ENCODE measurements around the gene SH3PXD2B. TPM values are rescaled to one million over a fixed set of nuclear protein-coding genes. Genes with fewer than 3 reads are reported as not detected.

Gene SH3PXD2B
- total and polyA plus RNA-seq, 10 of the 15 experiments (the other 5 are each of a cell fraction or from before 2014, with no cell fraction given) = 0.05 to 1.6 (median 0.57) TPM

- Histone ChIP-seq H3K27me3 (replicated peaks in 1 of 2; ENCODE audit: control insufficient read depth in 2 of 2, insufficient read depth in 2 of 2, low read length in 1 of 2) (no peaks in the 10 kb centered on the region), H3K4me1 (ENCODE audit: control insufficient read depth, insufficient read depth, low read length) (peaks cover 12% of the 10 kb centered on the region), H3K4me2 (ENCODE audit: control insufficient read depth, insufficient read depth) (no peak overlapping the region), H3K4me3 (no peak overlapping the region), H3K9me3 (replicated peaks; ENCODE audit: control insufficient read depth, insufficient read depth, low read length) (no peaks in the 10 kb centered on the region), H3K36me3 (ENCODE audit: control insufficient read depth in 2 of 2, insufficient read depth in 2 of 2, low read length in 1 of 2) (no peaks in the 10 kb centered on the region), H3K79me2 (ENCODE audit: control insufficient read depth, insufficient read depth, low read length) (no peaks in the 10 kb centered on the region), H2AFZ (ENCODE audit: control insufficient read depth, low read depth, low read length) (no peak overlapping the region), H3K9ac (ENCODE audit: control insufficient read depth, insufficient read depth, low read length) (no peak overlapping the region), H4K20me1 (ENCODE audit: control insufficient read depth, insufficient read depth) (no peaks in the 10 kb centered on the region), H3K27ac (ENCODE audit: control insufficient read depth, insufficient read depth) (no peak overlapping the region)
- ChIA-PET POLR2A (no interaction called here), RAD21 (ENCODE audit: unreplicated experiment) (no interaction called here), SMC1A (ENCODE audit: uncharacterized antibody, unreplicated experiment) (no interaction called here), CTCF (no interaction called here)
- no TSS peak for BruUV-seq (replicated peaks)
- FAIRE-seq (no peak), ATAC-seq (no peak), DNase-seq (ENCODE audit: low read depth, low spot score) (no peak)
- intact Hi-C loops (cut with micrococcal nuclease; ENCODE audit: unreplicated experiment) = no loop called here
- 62% methylated on average over 13 of the region's 13 CpGs for WGBS (ENCODE audit: insufficient coverage, insufficient replicate concordance, low lambda C conversion rate, missing lambda C conversion rate)
- TF ChIP-seq HSF1 (IDR thresholded peaks at IDR 0.05; ENCODE audit: low read depth, low read length) (no peak), TBL1XR1 (IDR thresholded peaks at IDR 0.05; ENCODE audit: low read depth, low read length) (no peak), SMAD1 (IDR thresholded peaks at IDR 0.05; ENCODE audit: low read depth, partially characterized antibody) (no peak), ZNF24 (IDR thresholded peaks at IDR 0.05) (no peak), CBFB (IDR thresholded peaks at IDR 0.05; ENCODE audit: low read depth) (no peak), NFYA (IDR thresholded peaks at IDR 0.05; ENCODE audit: borderline replicate concordance, low read depth, low read length) (no peak)
- TF ChIP-seq, protein P1, sequence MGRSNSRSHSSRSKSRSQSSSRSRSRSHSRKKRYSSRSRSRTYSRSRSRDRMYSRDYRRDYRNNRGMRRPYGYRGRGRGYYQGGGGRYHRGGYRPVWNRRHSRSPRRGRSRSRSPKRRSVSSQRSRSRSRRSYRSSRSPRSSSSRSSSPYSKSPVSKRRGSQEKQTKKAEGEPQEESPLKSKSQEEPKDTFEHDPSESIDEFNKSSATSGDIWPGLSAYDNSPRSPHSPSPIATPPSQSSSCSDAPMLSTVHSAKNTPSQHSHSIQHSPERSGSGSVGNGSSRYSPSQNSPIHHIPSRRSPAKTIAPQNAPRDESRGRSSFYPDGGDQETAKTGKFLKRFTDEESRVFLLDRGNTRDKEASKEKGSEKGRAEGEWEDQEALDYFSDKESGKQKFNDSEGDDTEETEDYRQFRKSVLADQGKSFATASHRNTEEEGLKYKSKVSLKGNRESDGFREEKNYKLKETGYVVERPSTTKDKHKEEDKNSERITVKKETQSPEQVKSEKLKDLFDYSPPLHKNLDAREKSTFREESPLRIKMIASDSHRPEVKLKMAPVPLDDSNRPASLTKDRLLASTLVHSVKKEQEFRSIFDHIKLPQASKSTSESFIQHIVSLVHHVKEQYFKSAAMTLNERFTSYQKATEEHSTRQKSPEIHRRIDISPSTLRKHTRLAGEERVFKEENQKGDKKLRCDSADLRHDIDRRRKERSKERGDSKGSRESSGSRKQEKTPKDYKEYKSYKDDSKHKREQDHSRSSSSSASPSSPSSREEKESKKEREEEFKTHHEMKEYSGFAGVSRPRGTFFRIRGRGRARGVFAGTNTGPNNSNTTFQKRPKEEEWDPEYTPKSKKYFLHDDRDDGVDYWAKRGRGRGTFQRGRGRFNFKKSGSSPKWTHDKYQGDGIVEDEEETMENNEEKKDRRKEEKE (IDR thresholded peaks at IDR 0.05) = no peak
- TF ChIP-seq, protein P2, sequence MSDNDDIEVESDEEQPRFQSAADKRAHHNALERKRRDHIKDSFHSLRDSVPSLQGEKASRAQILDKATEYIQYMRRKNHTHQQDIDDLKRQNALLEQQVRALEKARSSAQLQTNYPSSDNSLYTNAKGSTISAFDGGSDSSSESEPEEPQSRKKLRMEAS (IDR thresholded peaks at IDR 0.05; ENCODE audit: low read depth, low read length) = no peak
- in situ Hi-C loops (cut with MboI) = no loop called here
These were observed 38.7 kb downstream of the SH3PXD2B start for GRCh38 chr5:172415362-172416275.

Data from GM12878 (cell line).